Tibial artery (tissue), 4 donors: ENCODE measurements around the gene EPN3.

Experiments used
- DNase-seq, 2 donors: peaks; one replicate each; pipeline ENCODE4 v3.0.0-alpha.2; 2019
- H3K27ac ChIP-seq, 2 donors: fragments of 200-600 bp; sonication (generic) in 1 of 2; 1 replicate in 1 of 2; 2 replicates in 1 of 2; pipeline ENCODE4 v1.5.1; 2018 to 2019; ENCODE audit warnings: mild to moderate bottlenecking in 1 of 2
- H3K27me3 ChIP-seq, 2 donors: fragments of 200-600 bp; sonication (generic) in 1 of 2; one replicate each; pipeline versions ENCODE4 v1.5.1 to v1.6.0; 2016 to 2019
- H3K36me3 ChIP-seq, 3 donors: fragments of 200-600 bp; sonication (generic) in 2 of 3; one replicate each; pipeline ENCODE4 v1.5.1; 2016 to 2019; ENCODE audit warnings: mild to moderate bottlenecking in 2 of 3
- H3K4me1 ChIP-seq, 4 donors: fragments of 200-600 bp; sonication (generic) in 2 of 4; 1 replicate in 3 of 4; 2 replicates in 1 of 4; pipeline ENCODE4 v1.5.1; 2016 to 2019
- H3K4me3 ChIP-seq, 2 donors: fragments of 200-600 bp; sonication (generic) in 1 of 2; 1 replicate in 1 of 2; 2 replicates in 1 of 2; pipeline ENCODE4 v1.5.1; 2018 to 2019; ENCODE audit warnings: mild to moderate bottlenecking in 2 of 2
- H3K9me3 ChIP-seq, 3 donors: fragments of 200-600 bp; sonication (generic) in 1 of 3; one replicate each; pipeline ENCODE4 v1.5.1; 2016 to 2019
- CTCF ChIP-seq, 2 experiments: fragments of 200-600 bp in 1 of 2; fragments of 450-650 bp in 1 of 2; IDR thresholded peaks; one replicate each; pipeline ENCODE4 v1.5.1; 2017 to 2019; ENCODE audit warnings: antibody characterized with exemption in 2 of 2, mild to moderate bottlenecking in 1 of 2, moderate library complexity in 1 of 2
- intact Hi-C: fragments of 100-400 bp; cut with DNase I; formaldehyde crosslinking; loops from one replicate; pipeline ENCODE4 v1.15.0; 2023; ENCODE audit warnings: low total_unique reads

Gene EPN3

GRCh38 chr17:50518384-50519023 is 14.0 kb upstream of the EPN3 start:
- no peak for DNase-seq
- Histone ChIP-seq H3K4me1 (peaks cover 0 to 6% (median 0%) of the 10 kb centered on the region in 4 donors), H3K36me3 (no peaks in the 10 kb centered on the region), H3K27ac (no peak overlapping the region), H3K9me3 (no peaks in the 10 kb centered on the region), H3K27me3 (no peaks in the 10 kb centered on the region), H3K4me3 (no peak overlapping the region)
- no peak for TF ChIP-seq CTCF (IDR thresholded peaks at IDR 0.05)
- intact Hi-C loops: no loop called here

- DNase-seq: no peak
- TF ChIP-seq CTCF (IDR thresholded peaks at IDR 0.05): no peak
- Histone ChIP-seq H3K36me3 (no peaks in the 10 kb centered on the region), H3K4me1 (peaks cover 0 to 6% (median 0%) of the 10 kb centered on the region in 4 donors), H3K4me3 (no peak overlapping the region), H3K27me3 (no peaks in the 10 kb centered on the region), H3K9me3 (no peaks in the 10 kb centered on the region), H3K27ac (no peak overlapping the region)
- intact Hi-C loops: no loop called here
Observed at GRCh38 chr17:50519141-50519834, 13.2 kb upstream of the EPN3 start.

GRCh38 chr17:50520483-50520882 is 12.1 kb upstream of the EPN3 start:
- no peak overlapping the region for H3K4me3 ChIP-seq
- no peaks in the 10 kb centered on the region for H3K27me3 ChIP-seq
- no peaks in the 10 kb centered on the region for H3K9me3 ChIP-seq
- intact Hi-C loops: no loop called here
- no peaks in the 10 kb centered on the region for H3K4me1 ChIP-seq
- DNase-seq: no peak
- H3K36me3 ChIP-seq: no peaks in the 10 kb centered on the region
- no peak overlapping the region for H3K27ac ChIP-seq
- no peak for TF ChIP-seq CTCF (IDR thresholded peaks at IDR 0.05)

- Histone ChIP-seq H3K4me3 (no peak overlapping the region), H3K4me1 (no peaks in the 10 kb centered on the region), H3K9me3 (no peaks in the 10 kb centered on the region), H3K36me3 (no peaks in the 10 kb centered on the region), H3K27ac (no peak overlapping the region), H3K27me3 (no peaks in the 10 kb centered on the region)
- intact Hi-C loops: no loop called here
- no peak for TF ChIP-seq CTCF (IDR thresholded peaks at IDR 0.05)
- no peak for DNase-seq
Observed at GRCh38 chr17:50521514-50521913, 11.0 kb upstream of the EPN3 start.

GRCh38 chr17:50522766-50523165 is 9.8 kb upstream of the EPN3 start:
- no peak for DNase-seq
- Histone ChIP-seq H3K27me3 (peaks cover 0 to 8% of the 10 kb centered on the region in 2 donors), H3K27ac (no peak overlapping the region), H3K4me1 (no peaks in the 10 kb centered on the region), H3K9me3 (no peaks in the 10 kb centered on the region), H3K36me3 (no peaks in the 10 kb centered on the region), H3K4me3 (no peak overlapping the region)
- intact Hi-C loops: no loop called here
- TF ChIP-seq CTCF (IDR thresholded peaks at IDR 0.05): no peak
